PC-9 (cell line): Measurements from ENCODE around the gene PGF. TPM values are rescaled to one million over a fixed set of nuclear protein-coding genes. Genes with fewer than 3 reads are reported as not detected.

ENCODE experiments used
- BruUV-seq: library from RNA; stranded (reverse); fragments of 400-500 nt; replicated peaks from 2 replicates; lab custom pipeline; 2021; lab: Mats Ljungman, UMichigan
- CTCF ChIA-PET: fragments of 300-600 bp; sonication (Branson Sonifier 250); formaldehyde crosslinking; loops from one replicate; lab custom pipeline; 2022; ENCODE audit warnings: antibody characterized with exemption; lab: Charles Lee
- POLR2A ChIA-PET: fragments of 300-600 bp; sonication (Branson Sonifier 250); formaldehyde crosslinking; loops from one replicate; lab custom pipeline; 2022; ENCODE audit warnings: antibody characterized with exemption; ENCODE audit not compliant: unreplicated experiment; lab: Charles Lee
- DNase-seq, 2 experiments: peaks; one replicate each; pipeline versions ENCODE4 v3.0.0 to v3.0.0-alpha.2; 2015 to 2022; ENCODE audit warnings: mixed read lengths in 1 of 2
- H2AFZ ChIP-seq: fragments of 200-600 bp; sonication (generic); 2 replicates; pipeline ENCODE4 v1.8.1; 2017; ENCODE audit warnings: antibody characterized with exemption
- H3F3A ChIP-seq: fragments of 200-600 bp; sonication (generic); 2 replicates; pipeline ENCODE4 v1.8.1; 2017; ENCODE audit warnings: antibody characterized with exemption, mild to moderate bottlenecking, low read depth; ENCODE audit not compliant: insufficient read depth
- H3K27ac ChIP-seq: fragments of 200-600 bp; sonication (generic); 2 replicates; pipeline ENCODE4 v1.6.1; 2016; ENCODE audit warnings: mixed run types
- H3K27me3 ChIP-seq: fragments of 200-600 bp; sonication (generic); 2 replicates; pipeline ENCODE4 v1.6.1; 2016; ENCODE audit warnings: low read depth, mixed run types; ENCODE audit not compliant: insufficient read depth
- H3K36me3 ChIP-seq: fragments of 200-600 bp; sonication (generic); 2 replicates; pipeline ENCODE4 v1.6.1; 2016; ENCODE audit warnings: low read depth, mixed run types
- H3K4me1 ChIP-seq: fragments of 200-600 bp; sonication (generic); replicated peaks from 2 replicates; pipeline ENCODE4 v1.6.1; 2016; ENCODE audit warnings: mixed run types; ENCODE audit not compliant: insufficient read depth
- H3K4me2 ChIP-seq: fragments of 200-600 bp; sonication (generic); 2 replicates; pipeline ENCODE4 v1.6.1; 2017; ENCODE audit warnings: mixed run types
- H3K4me3 ChIP-seq: fragments of 200-600 bp; sonication (generic); 2 replicates; pipeline ENCODE4 v1.6.1; 2016; ENCODE audit warnings: mixed run types
- H3K79me2 ChIP-seq: fragments of 200-600 bp; sonication (generic); 2 replicates; pipeline ENCODE4 v1.6.1; 2017; ENCODE audit warnings: low read depth, mixed run types
- H3K9me2 ChIP-seq: fragments of 200-600 bp; sonication (generic); 2 replicates; pipeline ENCODE4 v1.8.1; 2017; ENCODE audit warnings: mild to moderate bottlenecking; ENCODE audit not compliant: insufficient read depth
- H3K9me3 ChIP-seq: fragments of 200-600 bp; sonication (generic); 2 replicates; pipeline ENCODE4 v1.8.1; 2016; ENCODE audit warnings: low read depth; ENCODE audit not compliant: insufficient read depth
- H4K20me1 ChIP-seq: fragments of 200-600 bp; sonication (generic); 2 replicates; pipeline ENCODE4 v1.8.1; 2017; ENCODE audit not compliant: insufficient read depth
- CTCF ChIP-seq: fragments of 200-600 bp; sonication (generic); conservative IDR thresholded peaks from 2 replicates; pipeline ENCODE4 v1.6.1; 2017; ENCODE audit warnings: mixed run types, antibody characterized with exemption, mild to moderate bottlenecking, moderate library complexity
- EZH2 ChIP-seq: fragments of 200-600 bp; sonication (generic); IDR thresholded peaks from 2 replicates; pipeline ENCODE4 v1.8.0; 2017; ENCODE audit warnings: antibody characterized with exemption, low read depth
- intact Hi-C: fragments of 100-400 bp; cut with micrococcal nuclease; formaldehyde crosslinking; loops from one replicate; pipeline ENCODE4 v1.10.0; 2022; ENCODE audit not compliant: unreplicated experiment
- total RNA-seq: library from RNA; stranded (reverse); gene quantifications from 2 replicates; pipeline ENCODE4 v1.2.3, GENCODE V29; 2021

The PGF gene
- total RNA-seq, 1 experiment from 2014 or later = 11.7 TPM

DNA sequence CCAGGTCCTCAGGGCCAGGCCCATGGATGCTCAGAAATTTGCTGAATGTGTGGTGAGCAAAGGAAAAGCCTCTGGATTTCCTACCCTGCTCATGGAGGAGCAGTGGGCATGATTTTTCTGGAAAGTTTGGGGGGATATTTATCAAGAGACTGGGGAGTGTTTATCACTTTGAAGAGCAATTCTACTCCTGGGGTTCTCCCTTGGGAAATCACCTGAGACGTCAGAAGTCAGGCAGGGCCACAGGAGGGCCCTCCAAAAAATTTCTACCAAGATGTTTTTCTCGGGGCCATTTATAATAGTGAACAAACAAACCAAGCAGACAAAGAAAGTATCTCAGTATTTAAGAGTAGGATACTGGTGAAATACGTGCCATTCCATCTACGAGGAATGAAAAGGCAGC, 27.3 kb upstream of the PGF start:
- Histone ChIP-seq H3F3A (peaks cover 30% of the 10 kb centered on the region), H3K9me3 (no peaks in the 10 kb centered on the region), H3K36me3 (no peaks in the 10 kb centered on the region), H4K20me1 (no peaks in the 10 kb centered on the region), H3K27me3 (no peaks in the 10 kb centered on the region), H3K4me1 (peaks cover 43% of the 10 kb centered on the region), H3K4me3 (no peak overlapping the region), H3K9me2 (no peaks in the 10 kb centered on the region), H2AFZ (no peak overlapping the region), H3K79me2 (no peaks in the 10 kb centered on the region), H3K4me2 (peak overlapping the region; percentile 10; the same call in 1 of the 2 replicates), H3K27ac (no peak overlapping the region)
- ChIA-PET CTCF (interaction anchor here (0.8 kb wide), 1 partner anchor 18 kb away, joined by 3 read pairs; no protein-coding TSS in a partner anchor), POLR2A (interaction anchor here (0.6 to 1.6 kb wide), 2 partner anchors 21 to 27 kb away, joined by 5 to 6 read pairs; partner anchors contain the start of genes EIF2B2 and PGF)
- intact Hi-C loops = no loop called here
- no peak for DNase-seq
- no TSS peak for BruUV-seq
- TF ChIP-seq CTCF (no peak), EZH2 (no peak)

DNA sequence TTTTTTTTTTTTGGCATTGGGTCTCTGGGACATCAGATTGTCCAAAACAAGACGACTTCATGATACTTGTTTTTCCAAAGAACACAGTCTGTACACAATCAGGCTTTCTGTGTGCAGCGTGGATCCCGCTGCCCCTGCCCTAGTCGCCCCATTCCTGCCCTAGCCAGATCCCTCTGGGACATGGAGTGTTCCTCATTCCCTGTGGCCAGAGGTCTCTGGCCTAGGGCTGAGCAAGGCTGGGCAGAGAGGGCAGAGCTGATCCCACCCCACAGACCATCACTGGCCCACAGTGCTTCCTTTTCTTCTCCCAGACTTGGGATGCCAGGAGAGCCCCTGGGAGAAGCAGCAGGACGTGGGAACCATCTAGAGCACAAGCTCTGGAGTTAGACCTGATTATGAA, 26.4 kb upstream of the PGF start:
- BruUV-seq = no TSS peak
- no peak for TF ChIP-seq CTCF
- TF ChIP-seq EZH2 = no peak
- no peaks in the 10 kb centered on the region for H3K9me2 ChIP-seq
- no peak overlapping the region for H2AFZ ChIP-seq
- no peaks in the 10 kb centered on the region for H4K20me1 ChIP-seq
- peaks cover 23% of the 10 kb centered on the region for H3F3A ChIP-seq
- CTCF ChIA-PET = interaction anchor here (0.5 to 0.8 kb wide), 5 partner anchors 17 to 87 kb away, joined by 3 to 25 read pairs (median 5); partner anchors contain the start of gene RPS6KL1
- POLR2A ChIA-PET = no interaction called here
- intact Hi-C loops = no loop called here
- no peak overlapping the region for H3K4me3 ChIP-seq
- peaks cover 36% of the 10 kb centered on the region for H3K4me1 ChIP-seq
- no peaks in the 10 kb centered on the region for H3K36me3 ChIP-seq
- H3K27ac ChIP-seq = no peak overlapping the region
- no peak for DNase-seq
- H3K9me3 ChIP-seq = no peaks in the 10 kb centered on the region
- H3K4me2 ChIP-seq = no peak overlapping the region
- H3K27me3 ChIP-seq = no peaks in the 10 kb centered on the region
- no peaks in the 10 kb centered on the region for H3K79me2 ChIP-seq

DNA sequence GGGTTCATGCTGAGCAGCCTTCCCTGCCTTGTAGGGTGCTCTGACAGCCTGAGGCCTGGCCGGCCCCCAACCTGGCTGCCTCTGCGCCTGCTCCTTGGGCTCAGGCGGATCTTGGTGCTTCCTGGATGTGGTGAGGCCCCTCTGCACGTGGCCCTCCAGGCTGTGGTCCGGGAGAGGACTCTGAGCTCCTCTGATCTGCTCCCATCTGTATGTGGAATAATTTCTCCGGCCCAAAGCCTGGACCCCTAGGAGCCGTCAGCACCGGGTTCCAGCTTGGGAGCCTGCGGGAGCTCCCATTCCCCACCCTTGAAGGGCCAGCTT, 26.0 kb upstream of the PGF start:
- no peak overlapping the region for H3K4me3 ChIP-seq
- H3K27me3 ChIP-seq = no peaks in the 10 kb centered on the region
- H3F3A ChIP-seq = peaks cover 23% of the 10 kb centered on the region
- peaks cover 36% of the 10 kb centered on the region for H3K4me1 ChIP-seq
- H3K79me2 ChIP-seq = no peaks in the 10 kb centered on the region
- DNase-seq = no peak
- H3K27ac ChIP-seq = no peak overlapping the region
- POLR2A ChIA-PET = no interaction called here
- no peak overlapping the region for H2AFZ ChIP-seq
- no peak for TF ChIP-seq EZH2
- TF ChIP-seq CTCF = no peak
- H3K9me2 ChIP-seq = no peaks in the 10 kb centered on the region
- BruUV-seq = no TSS peak
- no peaks in the 10 kb centered on the region for H3K36me3 ChIP-seq
- H4K20me1 ChIP-seq = no peaks in the 10 kb centered on the region
- CTCF ChIA-PET = interaction anchor here (0.7 kb wide), 3 partner anchors 58 to 87 kb away, joined by 4 to 25 read pairs (median 5); partner anchors contain the start of gene RPS6KL1
- intact Hi-C loops = no loop called here
- H3K9me3 ChIP-seq = no peaks in the 10 kb centered on the region
- no peak overlapping the region for H3K4me2 ChIP-seq
